SH-SY5Y (cell line): Measurements from ENCODE around the gene CADM2.

Source experiments
- GATA2 ChIP-seq: IDR thresholded peaks from 2 replicates; pipeline ENCODE4 v1.6.1; 2011; ENCODE audit warnings: mild to moderate bottlenecking, low read depth, low read length
- GATA3 ChIP-seq: IDR thresholded peaks from 2 replicates; pipeline ENCODE4 v1.6.1; 2011; ENCODE audit warnings: low read depth, mild to moderate bottlenecking, low read length, moderate library complexity

Gene CADM2

DNA sequence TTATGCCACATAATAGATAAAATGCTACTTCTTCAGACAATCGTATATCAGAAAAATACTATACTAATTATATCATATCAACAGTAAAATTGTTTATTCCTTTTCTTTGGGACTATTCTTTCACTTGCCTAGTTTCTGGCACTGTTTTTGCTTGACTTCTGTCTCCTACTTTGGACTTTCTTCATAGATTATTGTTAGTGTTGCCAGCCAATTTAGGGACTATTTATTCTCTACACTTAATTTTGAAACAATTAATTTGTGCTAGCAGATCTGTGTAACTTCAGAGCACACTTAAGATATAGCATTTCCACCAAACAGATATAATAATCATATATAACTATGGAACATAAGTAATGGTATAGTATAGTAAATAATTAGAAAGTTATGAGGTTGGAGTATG lies 305.6 kb downstream of the CADM2 start:
- TF ChIP-seq GATA3, result no peak
- no peak for TF ChIP-seq GATA2

DNA sequence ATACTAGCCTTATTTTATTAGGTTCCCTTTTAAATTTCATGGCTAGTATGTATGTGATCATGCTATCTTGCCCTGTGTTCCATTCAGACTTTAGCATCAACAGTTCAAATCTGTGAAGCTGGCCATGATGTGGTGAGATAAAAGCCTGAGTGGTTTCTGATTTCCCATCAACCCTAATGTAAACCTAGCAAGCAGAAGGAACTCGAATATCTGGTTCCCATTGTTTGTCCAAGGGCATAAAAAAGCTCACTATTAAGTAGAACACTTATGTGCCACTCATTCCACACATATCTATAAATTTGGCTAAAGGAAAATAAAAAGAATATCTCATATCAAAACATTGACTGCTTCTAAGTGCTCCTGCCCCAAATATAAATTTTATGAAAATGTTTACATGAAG lies 311.7 kb downstream of the CADM2 start:
- TF ChIP-seq GATA3, result no peak
- no peak for TF ChIP-seq GATA2

DNA sequence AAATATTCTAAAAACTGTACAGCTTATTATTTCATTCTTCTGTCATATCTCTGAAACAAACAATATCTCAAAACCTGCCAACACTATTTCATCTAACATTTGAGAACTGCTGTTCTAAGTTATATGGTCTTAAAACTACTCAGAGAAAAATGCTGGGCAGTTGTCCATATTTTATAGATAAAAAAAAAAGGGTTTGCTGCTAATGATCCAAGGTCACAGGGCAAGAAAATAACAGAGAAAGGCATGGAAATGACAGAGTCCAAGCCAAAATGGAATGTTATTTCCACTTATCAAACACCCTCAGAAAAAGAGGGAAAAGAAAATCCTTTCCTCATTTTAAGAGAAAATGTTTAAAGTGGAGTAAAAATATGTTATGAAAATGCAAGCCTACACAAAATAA lies 313.1 kb downstream of the CADM2 start:
- TF ChIP-seq GATA3, result no peak
- no peak for TF ChIP-seq GATA2

DNA sequence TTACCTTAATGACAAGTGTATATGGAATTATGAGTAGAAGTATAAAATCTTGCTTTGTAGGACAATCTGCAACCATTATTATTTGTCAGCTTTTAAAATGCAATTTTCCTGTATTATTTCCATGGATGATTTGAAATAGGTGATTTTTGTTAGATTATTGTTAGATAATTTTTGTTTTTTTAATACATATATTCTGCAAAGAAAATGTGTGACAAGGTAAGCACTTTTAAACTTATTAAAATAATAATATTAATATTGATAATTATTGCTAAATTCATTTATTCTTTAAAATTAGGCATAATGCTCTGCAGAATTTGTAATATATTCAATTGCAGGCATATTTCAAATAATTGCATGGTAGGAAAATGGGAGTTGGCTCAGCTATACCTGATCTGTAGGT lies 329.5 kb downstream of the CADM2 start:
- TF ChIP-seq GATA2 (no peak), GATA3 (no peak)

DNA sequence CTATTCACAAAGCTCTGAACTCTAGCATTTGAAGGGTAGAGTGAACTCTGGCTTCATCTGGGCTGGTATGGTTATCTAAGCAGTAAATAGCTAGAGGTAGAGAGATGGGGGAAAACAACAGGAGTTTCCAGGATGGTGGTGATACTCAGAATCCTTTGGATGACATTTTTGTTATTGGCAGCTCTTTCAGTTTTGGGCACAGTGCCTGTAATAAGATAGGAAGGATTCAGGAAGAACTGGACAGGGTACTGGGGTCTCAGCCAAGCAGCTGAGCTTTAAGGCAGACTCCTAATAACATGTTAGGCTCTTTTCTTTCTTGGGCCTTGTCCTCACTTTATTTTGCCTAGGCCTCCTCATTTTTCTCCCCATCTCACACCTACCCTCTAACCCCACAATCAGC lies 338.5 kb downstream of the CADM2 start:
- TF ChIP-seq GATA2 (no peak), GATA3 (no peak)

DNA sequence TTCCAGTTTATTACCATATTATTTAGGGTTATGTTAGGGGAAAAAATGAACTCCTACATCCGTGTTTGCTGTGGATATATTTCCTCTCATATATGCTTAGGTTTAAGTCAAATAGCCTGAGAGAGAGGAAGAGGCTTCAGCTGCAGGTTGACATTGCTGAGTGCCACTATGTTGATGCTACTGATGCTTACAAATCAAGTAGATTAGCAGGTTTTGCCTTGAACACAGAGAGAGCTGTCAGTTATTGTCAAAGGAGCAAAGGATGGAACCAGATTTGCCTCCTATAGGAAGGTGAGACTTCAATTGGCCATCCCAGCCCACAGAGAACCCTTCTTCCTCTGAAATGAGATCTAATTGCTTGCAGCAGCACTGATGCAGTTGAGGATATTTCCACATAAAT lies 339.2 kb downstream of the CADM2 start:
- TF ChIP-seq GATA3 (no peak), GATA2 (no peak)

DNA sequence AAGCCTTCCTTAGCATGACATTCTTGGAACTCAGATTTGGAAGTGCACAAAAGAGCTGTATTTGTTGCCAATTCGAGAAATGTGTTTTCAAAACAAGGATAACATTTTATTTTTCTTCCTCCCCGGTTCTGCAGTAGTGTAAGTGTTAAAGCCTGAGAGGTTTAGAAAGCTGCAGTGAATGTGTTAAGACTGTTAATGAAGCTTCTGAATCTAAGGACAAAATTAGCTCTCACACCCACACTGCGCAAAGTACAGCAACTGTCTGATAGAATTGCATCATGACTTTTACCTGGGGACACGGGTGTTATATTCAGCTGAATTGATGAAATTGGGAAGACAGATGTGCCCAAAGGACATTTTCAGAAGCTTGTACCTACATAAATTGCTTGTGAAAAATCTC lies 344.4 kb downstream of the CADM2 start:
- TF ChIP-seq GATA2, result no peak
- no peak for TF ChIP-seq GATA3

DNA sequence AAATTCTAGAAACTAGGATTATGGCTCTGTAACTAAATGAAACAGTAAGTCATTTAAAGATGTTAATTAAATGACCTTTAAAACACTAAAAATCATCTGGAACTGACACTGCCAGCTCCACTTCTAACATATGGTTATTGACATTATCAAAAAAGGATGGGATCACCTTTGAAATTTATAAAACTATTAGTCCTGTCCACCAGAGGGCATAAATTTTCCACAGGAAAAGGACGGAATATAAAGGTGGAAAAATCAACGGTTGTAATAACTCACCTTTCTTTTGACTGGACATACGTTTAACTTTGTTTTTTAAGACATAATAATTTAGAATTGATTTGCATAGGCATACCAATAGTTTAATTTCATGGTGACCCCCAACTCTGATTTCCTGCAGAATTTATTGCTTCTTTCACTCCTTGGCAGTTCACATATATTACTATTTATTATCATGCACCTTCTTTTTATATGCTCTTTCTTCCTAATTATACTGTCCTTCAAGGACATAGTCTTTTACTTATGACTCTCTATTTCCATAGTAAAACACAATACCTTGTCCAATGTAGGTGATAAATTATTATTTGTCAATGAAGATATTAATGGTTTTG lies 345.7 kb downstream of the CADM2 start:
- TF ChIP-seq GATA2 (no peak), GATA3 (no peak)

DNA sequence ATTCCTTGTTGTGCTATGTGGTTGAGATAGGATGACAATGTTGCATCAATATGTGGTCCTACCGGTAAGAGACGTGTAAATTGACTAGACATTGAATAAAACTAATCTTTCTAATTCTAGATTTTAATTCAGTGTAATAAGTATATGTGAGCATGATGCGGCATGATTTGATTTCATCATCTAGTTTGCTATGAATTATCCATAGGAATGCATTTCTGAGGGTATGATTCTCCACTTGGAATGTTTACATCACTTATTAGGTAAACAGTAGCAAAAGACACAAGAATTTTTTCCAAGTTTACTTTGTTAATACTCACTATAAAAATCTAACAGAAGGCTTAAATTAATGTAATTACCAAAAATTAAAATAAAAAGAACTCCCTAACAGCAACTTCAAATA lies 353.5 kb downstream of the CADM2 start:
- TF ChIP-seq GATA2 (no peak), GATA3 (no peak)

DNA sequence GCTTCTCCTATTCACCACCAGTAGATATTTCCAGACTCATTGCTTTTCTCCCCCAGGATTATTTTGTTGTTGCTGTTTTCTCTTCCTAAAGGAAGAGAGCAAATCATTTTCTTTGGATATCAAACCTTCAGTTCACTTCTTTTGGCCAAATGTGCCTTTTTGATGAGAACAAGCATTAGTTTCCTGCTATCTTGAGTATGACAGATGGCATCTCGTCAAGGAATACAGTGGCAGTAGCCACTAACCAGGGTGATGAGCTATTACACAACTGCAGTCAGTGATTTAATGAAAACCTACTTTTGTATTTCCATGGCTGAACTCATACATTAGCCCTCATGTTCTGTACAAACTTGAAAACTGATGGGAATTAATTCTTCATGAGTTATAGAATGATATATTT lies 354.6 kb downstream of the CADM2 start:
- TF ChIP-seq GATA2, result no peak
- no peak for TF ChIP-seq GATA3

DNA sequence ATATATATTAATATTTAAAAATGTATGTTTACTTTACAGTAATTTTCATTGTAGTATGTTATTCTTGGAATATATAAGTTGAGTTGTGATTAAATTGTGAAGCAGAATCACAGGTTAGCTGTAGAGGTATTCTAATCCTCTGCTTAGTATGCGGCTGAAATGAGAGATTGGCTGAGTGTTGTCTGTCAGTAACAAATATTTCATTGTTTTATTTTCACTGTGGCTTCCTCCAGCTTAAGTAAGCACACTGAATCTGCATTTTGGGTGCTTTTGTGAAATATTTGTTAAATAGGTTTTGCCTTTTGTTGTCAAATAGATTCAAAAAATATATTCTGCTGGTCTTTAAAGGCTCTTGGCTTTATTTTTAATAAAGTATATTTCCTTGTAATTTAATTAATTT lies 357.5 kb downstream of the CADM2 start:
- TF ChIP-seq GATA2, result no peak
- TF ChIP-seq GATA3, result no peak

DNA sequence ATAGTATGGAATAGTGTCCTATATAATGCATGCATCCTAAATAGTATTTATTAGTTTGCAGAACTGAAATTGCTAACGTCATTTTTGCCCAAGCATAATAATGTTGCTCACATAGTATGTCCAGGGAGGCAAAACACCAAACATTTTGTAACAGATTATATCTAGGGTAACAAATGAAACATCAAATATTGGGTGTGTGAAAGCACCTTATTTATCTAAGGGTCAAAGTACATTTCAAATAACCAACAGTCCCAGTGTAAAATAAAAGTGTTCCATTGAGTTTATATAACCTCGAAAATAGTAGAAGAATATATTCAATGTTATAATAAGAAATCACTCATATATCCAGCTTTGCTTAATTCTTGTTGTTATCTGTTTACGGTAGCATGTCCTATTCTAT lies 363.1 kb downstream of the CADM2 start:
- TF ChIP-seq GATA3 (no peak), GATA2 (no peak)

DNA sequence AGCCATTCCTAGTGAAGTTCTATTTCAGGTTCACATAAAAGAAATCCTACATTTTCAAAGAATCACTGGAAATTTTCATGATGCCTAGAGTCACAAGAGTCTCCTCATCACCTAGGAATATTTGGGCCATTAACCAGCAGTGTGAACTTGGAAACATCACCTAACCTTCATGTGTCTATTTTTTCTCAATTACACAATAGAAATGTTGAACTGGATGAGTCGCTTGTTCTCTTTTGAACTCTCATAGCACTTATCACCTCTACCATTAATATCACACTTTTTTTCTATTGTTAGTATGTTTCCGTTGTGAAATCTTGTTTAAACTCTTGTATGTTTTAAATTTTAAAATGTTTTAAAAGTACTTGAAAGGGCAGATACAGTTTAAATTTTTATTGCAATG lies 371.3 kb downstream of the CADM2 start:
- TF ChIP-seq GATA3 (no peak), GATA2 (no peak)

DNA sequence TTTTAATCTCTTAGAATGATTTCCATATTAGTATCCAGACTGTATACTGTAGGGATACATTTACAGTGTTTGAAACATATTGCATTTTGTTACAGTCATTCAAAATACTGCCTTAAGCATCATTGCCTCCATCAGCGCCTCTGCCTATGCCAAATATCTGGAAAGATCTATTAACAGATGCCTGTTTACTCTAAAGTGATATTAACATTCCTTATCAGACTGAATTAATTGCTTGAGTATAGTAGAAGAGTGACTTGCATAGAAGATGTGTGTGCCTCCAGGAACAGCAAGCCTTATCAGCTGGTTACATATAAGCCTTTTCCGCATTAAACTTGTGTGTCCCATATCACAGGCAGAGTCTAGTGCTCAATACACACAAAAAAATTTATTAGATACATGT lies 379.1 kb downstream of the CADM2 start:
- TF ChIP-seq GATA3 (no peak), GATA2 (no peak)

DNA sequence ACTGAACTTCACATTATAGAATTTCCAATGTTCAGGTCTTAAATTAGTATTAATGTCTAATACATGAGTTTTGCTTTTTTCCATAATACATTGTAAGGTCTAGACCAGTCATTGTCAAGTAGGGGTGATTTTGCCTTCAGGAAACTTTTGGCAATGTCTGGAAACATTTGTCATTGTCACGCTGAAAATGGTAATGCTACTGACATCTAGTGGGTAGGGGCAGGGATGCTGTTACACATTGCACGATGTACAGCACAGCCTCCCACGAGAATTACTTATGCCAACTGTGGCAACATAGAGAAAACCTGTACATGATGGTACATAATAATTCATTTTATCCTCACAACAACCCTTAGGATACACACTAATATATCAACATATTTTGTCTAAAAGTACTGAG lies 384.1 kb downstream of the CADM2 start:
- TF ChIP-seq GATA3 (no peak), GATA2 (no peak)

DNA sequence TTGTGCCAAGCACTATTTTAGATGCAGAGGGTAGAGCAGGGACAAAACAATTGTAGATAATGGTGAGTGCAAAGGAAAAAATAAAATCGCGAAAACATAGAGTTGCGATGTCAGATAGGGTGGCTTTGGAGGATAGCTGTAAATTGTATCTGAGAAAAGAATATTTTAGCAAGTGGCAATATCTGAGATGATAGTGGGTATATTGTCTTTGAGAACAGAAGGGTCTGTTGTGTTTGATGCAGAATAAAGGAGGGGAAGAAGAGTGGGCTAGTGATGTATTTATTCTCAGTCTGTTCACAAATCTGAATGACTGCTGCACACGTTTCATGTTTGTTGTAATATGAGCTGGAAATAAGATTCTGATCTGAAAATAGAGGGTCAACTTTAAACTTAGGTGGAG lies 396.8 kb downstream of the CADM2 start:
- TF ChIP-seq GATA2 (no peak), GATA3 (no peak)
